Neuronal stem cell (in vitro differentiated cells): ENCODE data around the gene PRR33.
A peak's percentile ranks its signal among the peaks of the same experiment; 100 is the strongest.

Source experiments
- DNase-seq: peaks from one replicate; pipeline ENCODE4 v3.0.0-alpha.2; 2013; ENCODE audit warnings: low spot score
- H2AFZ ChIP-seq: one replicate; pipeline ENCODE4 v1.6.1; 2013; ENCODE audit warnings: mild to moderate bottlenecking, low read length, inconsistent platforms
- H2AK5ac ChIP-seq: 2 replicates; pipeline ENCODE4 v1.6.1; 2013; ENCODE audit warnings: low read depth, mild to moderate bottlenecking, inconsistent platforms, low read length, moderate library complexity, mixed read lengths
- H2BK120ac ChIP-seq: 2 replicates; pipeline ENCODE4 v1.6.1; 2013; ENCODE audit warnings: low read depth, mild to moderate bottlenecking, inconsistent platforms, low read length, moderate library complexity, mixed read lengths
- H2BK12ac ChIP-seq: one replicate; pipeline ENCODE4 v1.6.1; 2013; ENCODE audit warnings: low read length, inconsistent platforms
- H2BK15ac ChIP-seq: 2 replicates; pipeline ENCODE4 v1.6.1; 2013; ENCODE audit warnings: mild to moderate bottlenecking, low read length, inconsistent platforms, mixed read lengths
- H2BK5ac ChIP-seq: one replicate; pipeline ENCODE4 v1.6.1; 2013; ENCODE audit warnings: inconsistent platforms, mild to moderate bottlenecking, low read length, moderate library complexity
- H3K14ac ChIP-seq: one replicate; pipeline ENCODE4 v1.6.1; 2013; ENCODE audit warnings: low read length, inconsistent platforms
- H3K18ac ChIP-seq: 2 replicates; pipeline ENCODE4 v1.6.1; 2013; ENCODE audit warnings: low read length, inconsistent platforms
- H3K23ac ChIP-seq: 2 replicates; pipeline ENCODE4 v1.6.1; 2013; ENCODE audit warnings: low read depth, mild to moderate bottlenecking, mixed read lengths, low read length, inconsistent platforms; ENCODE audit not compliant: poor library complexity
- H3K27ac ChIP-seq: replicated peaks from 3 replicates; pipeline ENCODE4 v1.5.1; 2013; ENCODE audit warnings: low read length, inconsistent platforms
- H3K27me3 ChIP-seq, 3 experiments: 2 replicates each; pipeline ENCODE4 v1.6.1; 2013; ENCODE audit warnings: low read length in 3 of 3, mild to moderate bottlenecking in 2 of 3, inconsistent platforms in 1 of 3, low read depth in 1 of 3, mixed read lengths in 1 of 3, moderate library complexity in 1 of 3; ENCODE audit not compliant: control insufficient read depth in 3 of 3, insufficient read depth in 3 of 3
- H3K36me3 ChIP-seq, 2 donors: replicated peaks in 1 of 2; 2 replicates each; pipeline ENCODE4 v1.6.1; 2013; ENCODE audit warnings: low read length in 2 of 2; ENCODE audit not compliant: control insufficient read depth in 2 of 2, insufficient read depth in 2 of 2
- H3K4ac ChIP-seq: 2 replicates; pipeline ENCODE4 v1.6.1; 2013; ENCODE audit warnings: inconsistent platforms, mild to moderate bottlenecking, low read length, moderate library complexity
- H3K4me1 ChIP-seq, 2 donors: 1 replicate in 1 of 2; 2 replicates in 1 of 2; pipeline ENCODE4 v1.6.1; 2013; ENCODE audit warnings: low read length in 2 of 2, low read depth in 1 of 2; ENCODE audit not compliant: control insufficient read depth in 2 of 2, insufficient read depth in 1 of 2
- H3K4me2 ChIP-seq: one replicate; pipeline ENCODE4 v1.6.1; 2013; ENCODE audit warnings: mild to moderate bottlenecking, low read length, inconsistent platforms; ENCODE audit not compliant: insufficient read depth, poor library complexity, severe bottlenecking
- H3K4me3 ChIP-seq, 2 donors: 2 replicates each; pipeline ENCODE4 v1.5.1; 2013; ENCODE audit warnings: low read length in 2 of 2, mild to moderate bottlenecking in 2 of 2, inconsistent platforms in 1 of 2, moderate library complexity in 1 of 2
- H3K79me1 ChIP-seq: one replicate; pipeline ENCODE4 v1.6.1; 2013; ENCODE audit warnings: low read depth, mild to moderate bottlenecking, inconsistent platforms, low read length, moderate library complexity
- H3K9ac ChIP-seq: one replicate; pipeline ENCODE4 v1.6.1; 2013; ENCODE audit warnings: mild to moderate bottlenecking, low read depth, low read length, inconsistent platforms; ENCODE audit not compliant: poor library complexity
- H3K9me3 ChIP-seq, 2 donors: replicated peaks in 1 of 2; 2 replicates each; pipeline versions ENCODE3 to v1.6.1; 2013; ENCODE audit warnings: low read length in 2 of 2, mild to moderate bottlenecking in 2 of 2, inconsistent platforms in 1 of 2, low read depth in 1 of 2, mixed read lengths in 1 of 2, moderate library complexity in 1 of 2; ENCODE audit not compliant: control insufficient read depth in 2 of 2, insufficient read depth in 1 of 2
- H4K8ac ChIP-seq: one replicate; pipeline ENCODE4 v1.6.1; 2013; ENCODE audit warnings: low read depth, mild to moderate bottlenecking, inconsistent platforms, low read length, moderate library complexity
- H4K91ac ChIP-seq: one replicate; pipeline ENCODE4 v1.6.1; 2013; ENCODE audit warnings: low read length, low read depth, mild to moderate bottlenecking, inconsistent platforms; ENCODE audit not compliant: poor library complexity
- WGBS, 2 donors: extraction: QIAGEN DNeasy Blood & Tissue Kit; methylation state at CpG; one replicate each; pipeline ENCODE4 v1.1.7; 2013; ENCODE audit warnings: missing lambda C conversion rate in 2 of 2, mixed read lengths in 1 of 2; ENCODE audit not compliant: insufficient read length in 2 of 2, insufficient replicate concordance in 1 of 2; ENCODE audit errors: extremely low coverage in 2 of 2; 5-methylcytosine and 5-hydroxymethylcytosine counted together

The PRR33 gene

DNA sequence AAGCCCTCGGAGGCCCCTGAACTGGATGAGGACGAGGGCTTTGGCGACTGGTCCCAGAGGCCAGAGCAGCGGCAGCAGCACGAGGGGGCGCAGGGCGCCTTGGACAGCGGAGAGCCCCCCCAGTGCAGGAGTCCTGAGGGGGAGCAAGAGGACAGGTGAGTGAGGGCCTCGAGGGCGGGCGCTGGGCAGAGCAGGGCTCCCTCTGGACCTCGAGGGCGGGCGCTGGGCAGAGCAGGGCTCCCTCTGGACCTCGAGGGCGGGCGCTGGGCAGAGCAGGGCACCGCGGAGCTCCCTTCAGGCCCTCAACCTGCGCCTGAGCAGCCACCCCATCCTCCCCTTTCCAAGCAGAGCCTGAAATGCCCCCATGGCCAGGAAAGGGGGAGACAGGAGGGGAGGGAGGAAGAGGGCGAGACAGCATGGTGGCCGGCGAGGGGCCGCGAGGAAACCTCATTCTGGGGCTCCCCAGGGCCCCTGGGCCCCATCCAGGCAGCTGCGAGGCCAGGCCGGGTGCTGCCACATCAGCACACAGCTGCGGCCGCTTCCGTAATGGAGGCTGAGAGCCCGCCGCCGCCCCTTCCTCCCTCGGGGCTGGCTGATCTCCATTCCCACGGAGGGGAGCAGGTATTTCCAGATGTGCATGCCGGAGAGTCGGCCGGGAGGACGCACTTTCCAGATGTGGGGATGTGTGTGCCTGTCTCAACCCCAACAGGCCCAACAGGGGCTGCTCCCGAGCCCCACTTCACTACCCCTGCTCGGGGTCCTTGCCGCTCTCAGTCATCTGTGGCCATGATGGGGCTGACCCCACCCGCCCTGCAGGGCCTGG lies 10.0 kb downstream of the PRR33 start:
- Histone ChIP-seq H4K8ac (no peak overlapping the region), H3K27ac (no peak overlapping the region), H3K23ac (no peak overlapping the region), H2BK12ac (peak overlapping the region; percentile 46), H3K9me3 (no peaks in the 10 kb centered on the region), H2AK5ac (peak overlapping the region; percentile 95), H2AFZ (peak overlapping the region; percentile 88), H3K36me3 (no peaks in the 10 kb centered on the region), H3K4me3 (no peak overlapping the region), H3K4me2 (no peak overlapping the region), H3K9ac (no peak overlapping the region), H3K79me1 (no peaks in the 10 kb centered on the region), H2BK5ac (peak overlapping the region; percentile 84), H2BK15ac (peak overlapping the region; percentile 98), H3K14ac (no peak overlapping the region), H3K27me3 (peaks cover 0 to 8% (median 5%) of the 10 kb centered on the region in 3 experiments), H4K91ac (peak overlapping the region; percentile 89), H3K4me1 (peaks cover 3 to 5% of the 10 kb centered on the region in 2 donors), H3K18ac (peak overlapping the region; percentile 83), H3K4ac (peak overlapping the region; percentile 89), H2BK120ac (peak overlapping the region; percentile 87)
- WGBS, 2 donors, result no CpG with 5 or more reads among the region's 43 CpGs
- DNase-seq, result no peak

DNA sequence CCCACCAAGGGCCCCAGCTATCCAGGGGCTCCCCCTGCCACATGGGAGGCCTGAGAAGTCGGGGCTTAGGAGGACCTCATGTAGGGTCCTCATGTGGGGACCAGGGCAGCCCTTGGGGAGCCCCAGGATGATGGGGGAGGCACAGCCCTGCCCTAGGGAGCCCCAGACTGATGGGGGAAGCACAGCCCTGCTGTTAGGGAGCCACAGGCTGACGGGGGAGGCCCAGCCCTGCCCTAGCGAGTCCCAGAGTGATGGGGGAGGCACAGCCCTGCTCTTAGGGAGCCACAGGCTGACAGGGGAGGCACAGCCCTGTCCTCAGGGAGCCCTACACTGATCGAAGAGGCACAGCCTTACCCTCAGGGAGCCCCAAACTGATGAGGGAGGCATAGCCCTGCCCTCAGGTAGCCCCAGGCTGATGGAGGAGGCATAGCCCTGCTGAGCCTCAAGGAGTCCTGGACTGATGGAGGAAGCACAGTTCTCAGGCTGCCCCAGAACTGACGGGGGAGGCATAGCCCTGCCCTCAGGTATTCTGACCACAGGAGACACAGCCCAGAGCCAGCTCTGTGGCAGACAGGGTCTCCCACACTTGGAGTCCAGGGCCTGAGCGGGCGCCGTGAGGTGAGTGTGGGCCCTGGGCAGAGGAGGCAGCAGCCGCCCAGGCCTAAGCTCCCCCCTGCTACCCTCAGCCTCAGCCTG lies 10.8 kb downstream of the PRR33 start:
- H3K18ac ChIP-seq, result peak overlapping the region; percentile 27
- H4K8ac ChIP-seq, result peak overlapping the region; percentile 96
- H3K14ac ChIP-seq, result no peak overlapping the region
- no peak overlapping the region for H3K4me3 ChIP-seq
- H2BK5ac ChIP-seq, result peak overlapping the region; percentile 84
- H3K9ac ChIP-seq, result peak overlapping the region; percentile 4
- no peaks in the 10 kb centered on the region for H3K36me3 ChIP-seq
- no peaks in the 10 kb centered on the region for H3K9me3 ChIP-seq
- peak overlapping the region; percentile 70 for H2AFZ ChIP-seq
- H2BK120ac ChIP-seq, result no peak overlapping the region
- H3K27me3 ChIP-seq, result peaks cover 0 to 7% (median 3%) of the 10 kb centered on the region in 3 experiments
- peaks cover 5 to 7% of the 10 kb centered on the region in 2 donors for H3K4me1 ChIP-seq
- H4K91ac ChIP-seq, result peak overlapping the region; percentile 89
- WGBS, 2 donors, result no CpG with 5 or more reads among the region's 9 CpGs
- H3K4me2 ChIP-seq, result no peak overlapping the region
- DNase-seq, result no peak
- no peaks in the 10 kb centered on the region for H3K79me1 ChIP-seq
- H2BK12ac ChIP-seq, result peak overlapping the region; percentile 46
- peak overlapping the region; percentile 90 for H2BK15ac ChIP-seq
- H3K4ac ChIP-seq, result peak overlapping the region; percentile 53
- no peak overlapping the region for H3K27ac ChIP-seq
- H2AK5ac ChIP-seq, result peak overlapping the region; percentile 95
- no peak overlapping the region for H3K23ac ChIP-seq

DNA sequence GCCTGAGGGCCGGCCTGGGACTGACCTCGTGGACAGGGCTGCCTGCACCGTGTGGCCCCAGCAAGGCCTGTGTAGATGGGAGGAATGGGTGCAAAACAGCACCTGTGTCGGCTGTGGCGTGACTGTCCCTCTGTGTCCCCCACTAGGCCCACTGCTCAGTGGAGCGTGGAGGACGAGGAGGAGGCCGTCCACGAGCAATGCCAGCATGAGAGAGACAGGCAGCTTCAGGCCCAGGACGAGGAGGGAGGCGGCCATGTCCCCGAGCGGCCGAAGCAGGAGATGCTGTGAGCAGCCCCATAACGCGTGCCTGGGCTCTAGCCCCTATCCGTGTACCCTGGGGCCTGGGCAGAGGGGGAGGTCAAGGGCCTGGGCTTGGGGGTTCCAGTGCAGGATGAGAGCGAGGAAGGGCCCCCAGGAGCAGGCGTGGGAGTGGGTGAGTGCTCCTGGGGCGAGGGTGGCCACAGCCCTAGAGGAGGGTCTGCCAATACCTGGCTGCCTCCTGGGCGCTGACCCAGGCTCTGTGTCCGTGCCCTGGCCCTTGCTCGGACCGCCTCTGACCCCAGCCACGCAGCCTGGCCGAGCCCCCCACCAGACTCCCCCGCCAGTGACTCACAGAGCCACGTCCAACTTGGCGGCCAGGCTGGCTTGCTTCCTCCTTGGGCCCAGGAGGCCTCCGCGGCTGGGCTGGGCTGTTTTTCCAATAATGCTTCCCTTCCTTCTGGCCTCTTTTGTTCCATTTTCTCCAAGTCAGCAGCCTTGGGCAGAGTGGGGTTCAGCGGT lies 11.6 kb downstream of the PRR33 start:
- Histone ChIP-seq H3K4me1 (peaks cover 5 to 7% of the 10 kb centered on the region in 2 donors), H3K14ac (no peak overlapping the region), H3K79me1 (no peaks in the 10 kb centered on the region), H3K9ac (peak overlapping the region; percentile 72), H2BK120ac (peak overlapping the region; percentile 87), H2AK5ac (peak overlapping the region; percentile 95), H2AFZ (peak overlapping the region; percentile 70), H3K18ac (peak overlapping the region; percentile 78), H2BK5ac (peak overlapping the region; percentile 84), H3K36me3 (no peaks in the 10 kb centered on the region), H3K27ac (no peak overlapping the region), H4K8ac (peak overlapping the region; percentile 23), H3K9me3 (no peaks in the 10 kb centered on the region), H2BK15ac (peak overlapping the region; percentile 90), H4K91ac (peak overlapping the region; percentile 89), H3K23ac (peak overlapping the region; percentile 89), H3K4me3 (no peak overlapping the region), H3K27me3 (peaks cover 0 to 3% (median 0%) of the 10 kb centered on the region in 3 experiments), H3K4me2 (no peak overlapping the region), H2BK12ac (peak overlapping the region; percentile 75), H3K4ac (no peak overlapping the region)
- WGBS, 2 donors, result no CpG with 5 or more reads among the region's 32 CpGs
- DNase-seq, result no peak
